Measurements from ENCODE around the gene NKX1-2. TPM values are rescaled to one million over a fixed set of nuclear protein-coding genes. Genes with fewer than 3 reads are reported as not detected.

NKX1-2 gene
- total RNA-seq, 6 donors from 2014 or later, result 0.09 TPM; not detected in 5

- H3K27me3 ChIP-seq, result no peaks in the 10 kb centered on the region
- H3K36me3 ChIP-seq, result peaks cover 0 to 7% (median 3%) of the 10 kb centered on the region in 4 donors
- 92 to 96% methylated on average over 14 of the region's 14 CpGs for WGBS, 2 donors
- no peak overlapping the region for H3K4me3 ChIP-seq
- no peak overlapping the region for H3K27ac ChIP-seq
- TF ChIP-seq POLR2AphosphoS5 (IDR thresholded peaks at IDR 0.05), result no peak
- DNase-seq, result no peak
- H3K4me1 ChIP-seq, result peaks cover 0 to 5% (median 0%) of the 10 kb centered on the region in 4 donors
- no peaks in the 10 kb centered on the region for H3K9me3 ChIP-seq
- ATAC-seq (ENCODE audit: low FRiP score in 2 of 2), result no peak
These were observed 46.3 kb upstream of the NKX1-2 start for GRCh38 chr10:124496150-124496549.

GRCh38 chr10:124495725-124496124 lies 45.9 kb upstream of the NKX1-2 start:
- TF ChIP-seq POLR2A (IDR thresholded peaks at IDR 0.05) (no peak), EP300 (IDR thresholded peaks at IDR 0.05) (no peak), POLR2AphosphoS5 (IDR thresholded peaks at IDR 0.05) (no peak), CTCF (IDR thresholded peaks at IDR 0.05) (no peak)
- peaks cover 0 to 5% (median 2%) of the 10 kb centered on the region in 4 donors for H3K36me3 ChIP-seq
- DNase-seq (no peak), ATAC-seq (ENCODE audit: low FRiP score in 2 of 2) (no peak)
- peaks cover 0 to 5% (median 0%) of the 10 kb centered on the region in 4 donors for H3K4me1 ChIP-seq
- H3K4me3 ChIP-seq, result no peak overlapping the region
- 94 to 96% methylated on average over 11 of the region's 11 CpGs for WGBS, 2 donors
- no peak overlapping the region for H3K27ac ChIP-seq
- no peaks in the 10 kb centered on the region for H3K9me3 ChIP-seq
- H3K27me3 ChIP-seq, result no peaks in the 10 kb centered on the region

GRCh38 chr10:124495162-124495561 lies 45.3 kb upstream of the NKX1-2 start:
- DNase-seq (no peak), ATAC-seq (ENCODE audit: low FRiP score in 2 of 2) (no peak)
- no peak overlapping the region for H3K4me3 ChIP-seq
- H3K27ac ChIP-seq, result no peak overlapping the region
- H3K9me3 ChIP-seq, result no peaks in the 10 kb centered on the region
- WGBS, 2 donors, result 98 to 100% methylated on average over 1 to 7 of the region's 7 CpGs
- peaks cover 0 to 5% (median 0%) of the 10 kb centered on the region in 4 donors for H3K4me1 ChIP-seq
- peaks cover 0 to 5% (median 0%) of the 10 kb centered on the region in 4 donors for H3K36me3 ChIP-seq
- H3K27me3 ChIP-seq, result no peaks in the 10 kb centered on the region
- TF ChIP-seq CTCF (IDR thresholded peaks at IDR 0.05), result no peak
- no peak for TF ChIP-seq POLR2A (IDR thresholded peaks at IDR 0.05)
- no peak for TF ChIP-seq EP300 (IDR thresholded peaks at IDR 0.05)
- no peak for TF ChIP-seq POLR2AphosphoS5 (IDR thresholded peaks at IDR 0.05)

- Histone ChIP-seq H3K4me1 (peaks cover 0 to 5% (median 0%) of the 10 kb centered on the region in 4 donors), H3K36me3 (peaks cover 0 to 5% (median 0%) of the 10 kb centered on the region in 4 donors), H3K27me3 (no peaks in the 10 kb centered on the region), H3K9me3 (no peaks in the 10 kb centered on the region), H3K27ac (no peak overlapping the region), H3K4me3 (peak overlapping the region in 1 of 4 donors; percentile 5)
- 54 to 69% methylated on average over 16 of the region's 16 CpGs for WGBS, 2 donors
- no peak for ATAC-seq (ENCODE audit: low FRiP score in 2 of 2)
- TF ChIP-seq EP300 (IDR thresholded peaks at IDR 0.05), result no peak
- no peak for TF ChIP-seq CTCF (IDR thresholded peaks at IDR 0.05)
- no peak for TF ChIP-seq POLR2AphosphoS5 (IDR thresholded peaks at IDR 0.05)
- no peak for TF ChIP-seq POLR2A (IDR thresholded peaks at IDR 0.05)
- no peak for DNase-seq
These were observed 44.4 kb upstream of the NKX1-2 start for GRCh38 chr10:124494046-124494807.

GRCh38 chr10:124493214-124493882 lies 43.5 kb upstream of the NKX1-2 start:
- Histone ChIP-seq H3K27me3 (no peaks in the 10 kb centered on the region), H3K4me1 (peaks cover 0 to 5% (median 0%) of the 10 kb centered on the region in 4 donors), H3K27ac (no peak overlapping the region), H3K4me3 (peak overlapping the region in 1 of 4 donors; percentile 5), H3K9me3 (no peaks in the 10 kb centered on the region), H3K36me3 (peaks cover 0 to 5% (median 0%) of the 10 kb centered on the region in 4 donors)
- TF ChIP-seq CTCF (IDR thresholded peaks at IDR 0.05), result no peak
- no peak for TF ChIP-seq POLR2A (IDR thresholded peaks at IDR 0.05)
- no peak for TF ChIP-seq POLR2AphosphoS5 (IDR thresholded peaks at IDR 0.05)
- TF ChIP-seq EP300 (IDR thresholded peaks at IDR 0.05), result no peak
- no peak for ATAC-seq (ENCODE audit: low FRiP score in 2 of 2)
- 62 to 78% methylated on average over 23 of the region's 23 CpGs for WGBS, 2 donors
- DNase-seq, result peak in 1 of 2 donors; percentile 40

Measured in upper lobe of left lung (tissue), 6 donors.